Mucosa of descending colon (tissue), 3 donors: ENCODE data around the gene RRM2. TPM values are rescaled to one million over a fixed set of nuclear protein-coding genes. Genes with fewer than 3 reads are reported as not detected.

Experiments used
- ATAC-seq: fragments of 200-7000 bp; cut with Tn5 transposase; one replicate; pipeline ENCODE4 v1.9.1; 2020; ENCODE audit warnings: mild to moderate bottlenecking, moderate library complexity
- DNase-seq, 3 donors: peaks; one replicate each; pipeline ENCODE4 v3.0.0-alpha.2; 2020
- H3K36me3 ChIP-seq: fragments of 200-600 bp; one replicate; pipeline ENCODE4 v1.8.0; 2021; ENCODE audit warnings: low read depth, mild to moderate bottlenecking
- H3K4me1 ChIP-seq: fragments of 200-600 bp; one replicate; pipeline ENCODE4 v1.8.0; 2021; ENCODE audit warnings: low read depth, mild to moderate bottlenecking
- H3K4me3 ChIP-seq: fragments of 200-600 bp; one replicate; pipeline ENCODE4 v1.8.0; 2021; ENCODE audit warnings: mild to moderate bottlenecking
- H3K9me3 ChIP-seq: fragments of 200-600 bp; one replicate; pipeline ENCODE4 v1.8.0; 2021; ENCODE audit warnings: mild to moderate bottlenecking
- CTCF ChIP-seq: fragments of 200-600 bp; IDR thresholded peaks from one replicate; pipeline ENCODE4 v1.8.0; 2022; ENCODE audit warnings: antibody characterized with exemption, mild to moderate bottlenecking
- intact Hi-C, 2 donors: fragments of 100-400 bp; cut with DNase I in 1 of 2; cut with micrococcal nuclease in 1 of 2; formaldehyde crosslinking; loops; one replicate each; pipeline versions ENCODE4 v1.11.0 to v1.11.1; 2022; cut with DNase I, micrococcal nuclease
- total RNA-seq, 3 donors: library from RNA; stranded (reverse); fragmentation: NEBNext Ultra II Directional in 2 of 3; extraction: Animal tissue kit (Norgen Biotek cat#: 25700) in 2 of 3; gene quantifications; one replicate each; pipeline versions ENCODE4 v1.2.1 to v1.2.4, GENCODE V29; 2021 to 2023
- donor health status: DM: no; HTN: no; CAD: no; lungs with moderate emphysema.
- donor health status: DM: no; HTN: no; CAD: no.
- donor health status: DM: no; HTN: yes; CAD: no.

Gene RRM2
- total RNA-seq, 3 donors from 2014 or later, result 8.5 to 65.3 (median 12.5) TPM

DNA sequence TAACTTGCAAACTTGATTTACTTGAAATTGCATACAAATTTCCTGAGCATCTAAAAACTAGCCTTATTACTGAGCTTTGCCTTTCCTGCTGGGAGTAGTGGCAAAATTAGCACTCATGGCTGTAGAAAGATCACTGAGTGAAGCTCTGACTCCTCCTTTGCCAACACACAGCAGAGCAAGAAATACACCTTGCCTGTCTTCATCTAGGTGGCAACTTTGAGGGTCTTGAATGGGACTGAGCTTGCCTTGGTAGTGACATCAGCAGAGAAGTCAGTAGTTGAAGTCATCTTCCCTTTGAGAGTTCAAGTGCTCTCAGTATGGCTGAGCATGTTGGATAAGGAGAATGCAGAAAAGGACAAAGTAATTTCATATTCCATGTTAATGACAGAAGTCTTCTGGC lies 5.9 kb downstream of the RRM2 start:
- TF ChIP-seq CTCF, result no peak
- intact Hi-C loops, result loop anchor here (5.0 to 10.0 kb wide), 3 partner anchors 176 to 306 kb away; partner anchors contain the start of gene HPCAL1 (in 1 of the 2)
- DNase-seq, result no peak

DNA sequence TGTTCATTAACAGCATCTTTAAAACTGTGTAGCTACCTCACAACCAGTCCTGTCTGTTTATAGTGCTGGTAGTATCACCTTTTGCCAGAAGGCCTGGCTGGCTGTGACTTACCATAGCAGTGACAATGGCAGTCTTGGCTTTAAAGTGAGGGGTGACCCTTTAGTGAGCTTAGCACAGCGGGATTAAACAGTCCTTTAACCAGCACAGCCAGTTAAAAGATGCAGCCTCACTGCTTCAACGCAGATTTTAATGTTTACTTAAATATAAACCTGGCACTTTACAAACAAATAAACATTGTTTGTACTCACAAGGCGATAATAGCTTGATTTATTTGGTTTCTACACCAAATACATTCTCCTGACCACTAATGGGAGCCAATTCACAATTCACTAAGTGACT lies 7.0 kb downstream of the RRM2 start:
- ATAC-seq (no peak), DNase-seq (no peak)
- Histone ChIP-seq H3K9me3 (no peaks in the 10 kb centered on the region), H3K36me3 (no peaks in the 10 kb centered on the region), H3K4me1 (peaks cover 15% of the 10 kb centered on the region), H3K4me3 (no peak overlapping the region)
- TF ChIP-seq CTCF, result no peak
- intact Hi-C loops, result loop anchor here (5.0 to 10.0 kb wide), 3 partner anchors 175 to 305 kb away; partner anchors contain the start of gene HPCAL1 (in 1 of the 2)

More for the DNA sequence above, 5.9 kb downstream of the RRM2 start:
- Histone ChIP-seq H3K4me1 (peaks cover 23% of the 10 kb centered on the region), H3K36me3 (no peaks in the 10 kb centered on the region), H3K9me3 (no peaks in the 10 kb centered on the region), H3K4me3 (no peak overlapping the region)
- no peak for ATAC-seq

GRCh38 chr2:10132043-10132575 lies 9.6 kb downstream of the RRM2 start:
- DNase-seq (peak in 1 of 3 donors; percentile 2), ATAC-seq (no peak)
- H3K36me3 ChIP-seq, result no peaks in the 10 kb centered on the region
- intact Hi-C loops, result loop anchor here in 1 of 2 donors (10.0 kb wide), 1 partner anchor 283 kb away; no protein-coding TSS in a partner anchor
- TF ChIP-seq CTCF, result no peak
- H3K4me3 ChIP-seq, result no peak overlapping the region
- H3K9me3 ChIP-seq, result no peaks in the 10 kb centered on the region
- no peaks in the 10 kb centered on the region for H3K4me1 ChIP-seq

DNA sequence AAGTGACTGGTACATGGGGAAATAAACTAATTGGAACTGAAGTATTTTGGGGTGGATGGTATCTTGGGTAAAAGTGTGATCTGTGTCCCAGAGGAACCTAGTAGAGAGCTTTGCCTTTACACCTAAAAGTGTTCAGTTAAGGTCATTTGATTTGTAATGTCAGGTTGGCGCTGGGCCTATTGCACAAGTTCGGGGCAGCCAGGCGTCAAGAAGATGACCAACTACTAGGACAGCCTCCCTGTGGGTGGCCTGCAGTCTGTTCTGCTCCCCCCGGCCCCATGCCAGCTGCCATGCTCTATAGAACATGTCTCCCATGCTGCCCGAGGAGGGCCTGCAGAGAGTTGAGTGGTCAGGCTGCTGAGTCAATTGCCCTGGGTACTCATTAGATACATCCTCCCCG lies 10.1 kb downstream of the RRM2 start:
- intact Hi-C loops, result loop anchor here in 1 of 2 donors (10.0 kb wide), 1 partner anchor 282 kb away; no protein-coding TSS in a partner anchor
- ATAC-seq (no peak), DNase-seq (peak in 1 of 3 donors; percentile 17)
- no peaks in the 10 kb centered on the region for H3K36me3 ChIP-seq
- TF ChIP-seq CTCF, result no peak
- H3K4me1 ChIP-seq, result no peaks in the 10 kb centered on the region
- no peaks in the 10 kb centered on the region for H3K9me3 ChIP-seq
- H3K4me3 ChIP-seq, result no peak overlapping the region

DNA sequence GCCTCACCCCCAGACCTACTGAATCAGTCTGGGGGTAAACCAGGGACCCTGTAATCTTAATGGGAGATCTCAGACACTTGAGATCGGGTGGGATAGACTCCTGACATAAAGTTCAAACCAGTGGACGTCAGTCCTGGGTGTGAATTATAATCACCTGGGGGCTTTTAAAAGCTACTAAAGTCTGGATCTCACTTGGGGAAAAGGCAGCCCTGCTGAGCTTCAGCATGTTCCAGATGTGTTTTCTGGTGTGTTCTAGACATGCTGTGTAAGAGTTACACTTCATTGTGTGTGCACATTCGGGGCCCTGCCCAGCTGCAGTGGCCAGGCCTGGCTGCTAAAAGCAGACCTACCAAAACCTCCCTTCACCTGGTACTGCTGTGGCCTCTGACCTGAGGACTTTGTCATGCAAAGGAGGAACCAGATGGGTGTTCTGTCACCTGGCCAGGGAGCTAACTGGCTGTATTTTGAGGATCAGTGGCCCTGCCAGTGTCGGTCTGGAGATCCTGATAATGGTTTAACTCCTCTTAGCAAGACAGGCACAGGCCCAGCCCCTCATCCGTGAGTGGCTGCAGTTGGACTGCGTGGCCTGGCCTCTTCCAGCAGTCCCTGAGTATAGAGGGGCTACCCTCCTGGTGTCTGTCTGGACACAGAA lies 10.6 kb downstream of the RRM2 start:
- TF ChIP-seq CTCF, result no peak
- intact Hi-C loops, result loop anchor here in 1 of 2 donors (10.0 kb wide), 1 partner anchor 282 kb away; no protein-coding TSS in a partner anchor
- H3K4me3 ChIP-seq, result no peak overlapping the region
- DNase-seq (no peak), ATAC-seq (no peak)
- H3K4me1 ChIP-seq, result no peaks in the 10 kb centered on the region
- no peaks in the 10 kb centered on the region for H3K36me3 ChIP-seq
- H3K9me3 ChIP-seq, result no peaks in the 10 kb centered on the region
